GM18951 (cell line): ENCODE data around the gene DAPK1.

ENCODE experiments used
- POLR2A ChIP-seq: IDR thresholded peaks from 4 replicates; pipeline ENCODE4 v1.6.1; 2011; ENCODE audit warnings: mild to moderate bottlenecking; ENCODE audit not compliant: insufficient read length, insufficient read depth; ENCODE audit errors: extremely low read depth
- in situ Hi-C: fragments of 300-500 bp; cut with MboI; formaldehyde crosslinking; loops from one replicate; pipeline ENCODE4 v1.12.0; 2022; ENCODE audit warnings: low sequenced_read_pairs, mixed read lengths, inconsistent platforms; ENCODE audit not compliant: unreplicated experiment

The DAPK1 gene

DNA sequence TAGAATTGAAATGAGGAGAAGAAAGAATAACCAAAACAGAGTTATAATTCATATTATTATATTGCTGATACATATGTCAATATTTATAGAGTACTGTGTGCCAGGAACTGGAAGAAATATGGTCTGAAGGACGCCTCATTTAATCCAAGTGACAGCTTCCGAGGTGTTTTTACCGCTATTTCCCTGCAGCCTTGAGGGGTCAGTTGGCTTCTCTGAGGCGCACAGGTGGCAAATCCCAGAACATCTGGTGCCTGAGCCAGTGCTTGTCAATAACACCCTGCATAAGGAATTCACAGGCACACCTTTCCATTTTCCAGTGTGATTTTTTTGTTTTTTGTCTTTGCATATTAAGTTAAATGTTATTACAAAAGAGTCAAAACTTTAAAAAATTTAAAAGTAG, 185.0 kb downstream of the DAPK1 start:
- in situ Hi-C loops: no loop called here
- no peak for TF ChIP-seq POLR2A

GRCh38 chr9:87683751-87684626, 186.3 kb downstream of the DAPK1 start:
- in situ Hi-C loops: no loop called here
- TF ChIP-seq POLR2A: no peak

- TF ChIP-seq POLR2A: no peak
- in situ Hi-C loops: no loop called here
Measured at GRCh38 chr9:87684627-87685219, 187.1 kb downstream of the DAPK1 start.

DNA sequence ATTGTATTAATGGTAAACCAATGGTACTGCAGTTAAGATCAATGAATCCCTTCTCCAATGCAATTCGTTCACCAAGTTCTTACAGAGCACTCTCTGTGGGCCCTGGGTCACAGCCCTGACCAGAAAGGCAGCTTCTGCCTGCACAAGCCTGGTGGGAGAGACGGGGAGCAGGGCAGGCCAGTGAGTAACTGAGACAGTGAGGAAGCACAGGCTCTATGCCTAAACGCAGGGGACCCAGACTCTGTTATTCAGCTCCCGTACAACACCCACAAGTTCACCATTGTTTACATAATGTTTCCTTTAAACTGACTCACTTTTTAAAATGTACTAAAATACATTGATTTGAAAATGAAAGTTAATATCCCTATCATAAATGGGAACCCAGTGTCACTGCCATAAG, 187.8 kb downstream of the DAPK1 start:
- no peak for TF ChIP-seq POLR2A
- in situ Hi-C loops: no loop called here

- in situ Hi-C loops: no loop called here
- TF ChIP-seq POLR2A: no peak
Measured at GRCh38 chr9:87685871-87686519, 188.3 kb downstream of the DAPK1 start.

DNA sequence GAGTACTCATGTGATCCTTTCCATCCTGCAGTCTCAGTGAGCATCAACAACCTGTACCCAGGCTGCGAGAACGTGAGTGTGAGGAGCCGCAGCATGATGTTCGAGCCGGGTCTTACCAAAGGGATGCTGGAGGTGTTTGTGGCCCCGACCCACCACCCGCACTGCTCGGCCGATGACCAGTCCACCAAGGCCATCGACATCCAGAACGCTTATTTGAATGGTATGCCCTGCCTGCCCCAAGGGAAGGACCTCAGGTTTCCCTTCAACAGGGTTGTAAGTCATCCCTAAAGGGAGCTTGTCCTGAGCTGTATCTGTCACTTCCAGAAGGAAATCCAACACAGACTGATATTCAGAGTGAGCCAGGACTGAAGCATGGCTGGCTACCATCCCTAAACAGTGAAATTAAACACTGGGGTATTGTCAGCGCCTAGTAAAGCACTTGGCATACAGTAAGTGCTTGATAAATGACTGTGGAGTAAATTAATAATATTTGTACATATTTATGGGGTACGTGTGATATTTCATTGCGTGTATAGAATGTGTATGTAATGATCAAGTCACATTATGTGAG, 188.9 kb downstream of the DAPK1 start:
- TF ChIP-seq POLR2A: no peak
- in situ Hi-C loops: no loop called here

DNA sequence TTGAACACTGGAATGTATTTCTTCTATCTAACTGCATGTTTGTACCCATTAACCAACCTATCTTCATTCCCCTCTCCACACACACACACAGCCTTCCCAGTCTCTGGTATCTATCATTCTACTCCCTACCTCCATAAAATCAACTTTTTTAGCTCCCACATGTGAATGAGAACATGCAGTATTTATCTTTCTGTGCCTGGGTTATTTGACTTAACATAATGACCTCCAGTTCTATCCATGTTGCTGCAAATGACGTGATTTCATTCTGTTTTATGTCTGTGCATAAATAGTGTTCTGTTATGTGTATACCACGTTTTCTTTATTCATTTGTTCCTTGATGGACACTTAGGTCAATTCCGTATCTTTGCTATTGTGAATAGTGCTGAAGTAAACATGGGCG, 189.5 kb downstream of the DAPK1 start:
- in situ Hi-C loops: no loop called here
- no peak for TF ChIP-seq POLR2A

DNA sequence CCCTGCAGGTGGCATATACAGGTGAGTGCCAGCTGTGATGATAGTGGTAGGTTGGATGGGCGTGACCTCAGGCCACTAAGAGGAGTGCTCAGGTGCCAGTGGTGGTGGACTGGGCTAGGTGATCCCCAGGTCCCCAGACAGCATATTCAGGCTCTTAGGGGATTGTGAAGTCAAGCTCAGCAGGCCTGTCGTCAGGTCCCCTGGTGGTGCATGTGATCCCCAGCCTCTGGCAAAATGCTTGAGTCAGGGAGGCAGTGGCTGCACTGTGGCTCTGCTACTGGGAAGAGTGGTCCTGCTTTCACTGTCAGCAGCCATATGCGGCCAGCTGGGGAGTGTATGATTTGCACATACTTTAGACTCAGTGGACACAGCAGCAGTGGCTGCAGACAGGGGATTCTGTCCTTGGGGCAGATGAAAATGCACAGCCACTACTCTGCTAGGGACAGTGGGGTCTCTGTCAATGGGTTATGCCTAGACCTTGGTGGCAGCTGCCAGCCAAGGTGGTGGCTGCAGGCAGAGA, 196.6 kb downstream of the DAPK1 start:
- TF ChIP-seq POLR2A: no peak
- in situ Hi-C loops: no loop called here

DNA sequence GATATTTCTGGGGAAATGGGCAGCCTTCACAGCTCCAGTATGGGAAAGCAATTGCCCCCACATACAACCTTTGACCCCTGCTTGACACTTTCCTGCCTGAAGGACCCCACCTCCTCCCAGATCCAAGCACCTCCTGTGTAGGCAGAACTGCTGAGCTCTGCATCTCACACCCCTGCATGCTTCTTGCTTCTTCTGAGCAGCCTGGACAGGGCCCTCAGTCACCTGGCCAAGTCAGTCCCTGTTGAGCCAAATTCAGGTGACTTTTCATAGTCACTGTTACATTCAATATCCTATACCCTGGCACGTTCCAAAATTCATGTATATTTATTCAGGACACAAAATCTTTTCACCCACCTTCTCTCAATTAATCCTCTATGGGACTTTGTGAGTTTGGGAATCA, 197.9 kb downstream of the DAPK1 start:
- in situ Hi-C loops: no loop called here
- no peak for TF ChIP-seq POLR2A

- no peak for TF ChIP-seq POLR2A
- in situ Hi-C loops: no loop called here
Measured at GRCh38 chr9:87696641-87697040, 199.0 kb downstream of the DAPK1 start.

GRCh38 chr9:87698069-87698809, 200.6 kb downstream of the DAPK1 start:
- TF ChIP-seq POLR2A: no peak
- in situ Hi-C loops: no loop called here

DNA sequence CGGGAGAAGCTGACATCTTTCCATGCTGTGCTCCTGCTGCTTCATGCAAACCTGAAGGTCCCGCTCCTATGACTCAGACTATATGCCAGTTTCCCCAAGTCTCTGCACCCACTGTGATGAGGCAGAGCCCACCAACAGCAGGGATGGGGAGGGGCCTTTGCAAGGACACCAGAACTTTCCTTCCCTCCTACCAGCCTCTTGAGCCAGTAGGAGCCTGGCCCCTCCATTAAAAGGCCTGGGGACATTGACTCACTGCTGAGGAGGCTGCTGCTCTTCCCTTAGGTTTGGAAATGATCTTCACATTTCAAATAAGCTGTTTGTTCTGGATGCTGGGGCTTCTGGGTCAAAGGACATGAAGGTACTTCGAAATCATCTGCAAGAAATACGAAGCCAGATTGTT, 202.2 kb downstream of the DAPK1 start:
- no peak for TF ChIP-seq POLR2A
- in situ Hi-C loops: no loop called here

DNA sequence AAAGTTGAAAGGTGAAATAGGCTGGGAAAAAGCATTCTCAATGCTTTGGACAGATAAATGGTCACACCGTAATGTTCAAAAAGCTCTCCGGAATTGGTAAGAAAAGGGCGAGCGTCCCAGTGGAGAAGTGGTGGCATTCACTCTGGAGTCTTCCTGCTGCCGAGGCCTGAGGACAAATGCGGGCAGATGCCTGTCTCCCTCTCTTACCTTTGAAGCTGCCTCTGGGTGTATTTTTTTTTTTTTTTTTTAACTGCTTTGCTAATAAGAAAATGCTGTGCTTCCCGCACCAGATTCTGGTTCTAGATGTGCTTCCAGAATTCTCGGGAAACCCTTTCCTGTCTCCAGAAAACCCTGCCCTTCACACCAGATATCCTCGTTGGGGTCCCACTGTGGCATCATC, 203.8 kb downstream of the DAPK1 start:
- no peak for TF ChIP-seq POLR2A
- in situ Hi-C loops: no loop called here
